Ascending aorta (tissue), 2 donors: ENCODE results near the gene KRABD2.

Experiments used
- DNase-seq, 2 donors: peaks; one replicate each; pipeline ENCODE4 v3.0.0-alpha.2; 2019; ENCODE audit warnings: low spot score in 2 of 2
- H3K27ac ChIP-seq, 2 donors: fragments of 200-600 bp; sonication (generic); one replicate each; pipeline ENCODE4 v1.5.1; 2016 to 2017; ENCODE audit warnings: mild to moderate bottlenecking in 1 of 2
- H3K27me3 ChIP-seq: fragments of 200-600 bp; sonication (generic); one replicate; pipeline ENCODE4 v1.5.1; 2017
- H3K36me3 ChIP-seq, 2 donors: fragments of 200-600 bp; sonication (generic); one replicate each; pipeline ENCODE4 v1.5.1; 2016
- H3K4me1 ChIP-seq, 2 donors: fragments of 200-600 bp; sonication (generic); one replicate each; pipeline ENCODE4 v1.5.1; 2016 to 2017; ENCODE audit warnings: mild to moderate bottlenecking in 1 of 2
- H3K4me3 ChIP-seq, 2 donors: fragments of 200-600 bp; sonication (generic); one replicate each; pipeline ENCODE4 v1.5.1; 2016 to 2017; ENCODE audit warnings: mild to moderate bottlenecking in 1 of 2
- H3K9me3 ChIP-seq, 2 donors: fragments of 200-600 bp; sonication (generic); one replicate each; pipeline ENCODE4 v1.5.1; 2016
- CTCF ChIP-seq, 3 experiments: fragments of 200-600 bp in 2 of 3; fragments of 450-650 bp in 1 of 3; sonication (generic) in 2 of 3; IDR thresholded peaks; one replicate each; pipeline ENCODE4 v1.5.1; 2016 to 2019; ENCODE audit warnings: antibody characterized with exemption in 3 of 3, mild to moderate bottlenecking in 1 of 3, moderate library complexity in 1 of 3
- intact Hi-C: fragments of 100-400 bp; cut with DNase I; formaldehyde crosslinking; loops from one replicate; pipeline ENCODE4 v1.15.1; 2023

Gene KRABD2

GRCh38 chr17:8417806-8418205, 41.3 kb upstream of the KRABD2 start:
- H3K36me3 ChIP-seq, result no peaks in the 10 kb centered on the region
- peak in 1 of 2 donors; percentile 54 for DNase-seq
- TF ChIP-seq CTCF (IDR thresholded peaks at IDR 0.05), result no peak
- no peaks in the 10 kb centered on the region for H3K9me3 ChIP-seq
- intact Hi-C loops, result no loop called here
- no peak overlapping the region for H3K27ac ChIP-seq
- H3K4me3 ChIP-seq, result no peak overlapping the region
- H3K4me1 ChIP-seq, result no peaks in the 10 kb centered on the region
- H3K27me3 ChIP-seq, result no peaks in the 10 kb centered on the region

- H3K36me3 ChIP-seq, result no peaks in the 10 kb centered on the region
- no peak for TF ChIP-seq CTCF (IDR thresholded peaks at IDR 0.05)
These were observed 37.4 kb upstream of the KRABD2 start for GRCh38 chr17:8413938-8414337.

GRCh38 chr17:8413328-8413727, 36.8 kb upstream of the KRABD2 start:
- no peaks in the 10 kb centered on the region for H3K9me3 ChIP-seq
- H3K27me3 ChIP-seq, result no peaks in the 10 kb centered on the region
- TF ChIP-seq CTCF (IDR thresholded peaks at IDR 0.05), result no peak
- intact Hi-C loops, result loop anchor here (5.0 kb wide), 1 partner anchor 34 kb away; no protein-coding TSS in a partner anchor
- peak in 1 of 2 donors; percentile 25 for DNase-seq
- no peak overlapping the region for H3K27ac ChIP-seq
- H3K4me1 ChIP-seq, result no peaks in the 10 kb centered on the region
- no peak overlapping the region for H3K4me3 ChIP-seq
- H3K36me3 ChIP-seq, result no peaks in the 10 kb centered on the region

More at GRCh38 chr17:8413938-8414337, 37.4 kb upstream of the KRABD2 start:
- Histone ChIP-seq H3K9me3 (no peaks in the 10 kb centered on the region), H3K4me3 (no peak overlapping the region), H3K4me1 (no peaks in the 10 kb centered on the region), H3K27ac (no peak overlapping the region), H3K27me3 (no peaks in the 10 kb centered on the region)
- intact Hi-C loops, result loop anchor here (5.0 kb wide), 1 partner anchor 33 kb away; no protein-coding TSS in a partner anchor
- no peak for DNase-seq

- no peak for DNase-seq
- no peak for TF ChIP-seq CTCF (IDR thresholded peaks at IDR 0.05)
- intact Hi-C loops, result loop anchor here (5.0 kb wide), 1 partner anchor 35 kb away; no protein-coding TSS in a partner anchor
- H3K36me3 ChIP-seq, result no peaks in the 10 kb centered on the region
- H3K27me3 ChIP-seq, result no peaks in the 10 kb centered on the region
- H3K27ac ChIP-seq, result no peak overlapping the region
- H3K4me3 ChIP-seq, result no peak overlapping the region
- no peaks in the 10 kb centered on the region for H3K9me3 ChIP-seq
- H3K4me1 ChIP-seq, result no peaks in the 10 kb centered on the region
These were observed 35.6 kb upstream of the KRABD2 start for GRCh38 chr17:8412089-8412488.

- Histone ChIP-seq H3K9me3 (no peaks in the 10 kb centered on the region), H3K36me3 (no peaks in the 10 kb centered on the region), H3K4me3 (no peak overlapping the region), H3K27me3 (no peaks in the 10 kb centered on the region), H3K27ac (no peak overlapping the region), H3K4me1 (no peaks in the 10 kb centered on the region)
- no peak for DNase-seq
- intact Hi-C loops, result loop anchor here (1.0 to 5.0 kb wide), 4 partner anchors 20 to 374 kb away; no protein-coding TSS in a partner anchor
- TF ChIP-seq CTCF (IDR thresholded peaks at IDR 0.05), result no peak
These were observed 34.4 kb upstream of the KRABD2 start for GRCh38 chr17:8410883-8411238.
